ENCODE results near the gene ARMC7. TPM values are rescaled to one million over a fixed set of nuclear protein-coding genes. Genes with fewer than 3 reads are reported as not detected.
A peak's percentile ranks its signal among the peaks of the same experiment; 100 is the strongest.

The ARMC7 gene
- total and polyA plus RNA-seq, 2 of the 13 experiments (the other 11 are each of a cell fraction or from before 2014, with no cell fraction given), result 3.9 to 4.2 TPM

GRCh38 chr17:75086496-75087181 is 23.1 kb upstream of the ARMC7 start (continued):
- TF ChIP-seq ZNF18 (CRISPR knock-in tag; IDR thresholded peaks at IDR 0.05; ENCODE audit: insufficient replicate concordance) (no peak), DMAP1 (CRISPR knock-in tag; IDR thresholded peaks at IDR 0.05) (no peak), ZNF766 (CRISPR knock-in tag; IDR thresholded peaks at IDR 0.05; ENCODE audit: borderline replicate concordance) (no peak; the same call in 1 of the 2 replicates), STAG1 (CRISPR knock-in tag; IDR thresholded peaks at IDR 0.05) (peak; percentile 30), RAD21 (CRISPR knock-in tag; IDR thresholded peaks at IDR 0.05) (0 out of 2 replicates have a peak, but pooled peaks have one; percentile 8), ZBTB46 (CRISPR knock-in tag; IDR thresholded peaks at IDR 0.05; ENCODE audit: borderline replicate concordance) (no peak), RBFOX2 (IDR thresholded peaks at IDR 0.05; ENCODE audit: low read depth, low read length) (no peak), ZNF800 (CRISPR knock-in tag; IDR thresholded peaks at IDR 0.05) (no peak; the same call in 1 of the 2 replicates), CCAR2 (optimal IDR thresholded peaks at IDR 0.05; ENCODE audit: low read depth, low read length) (no peak), ZNF616 (CRISPR knock-in tag; IDR thresholded peaks at IDR 0.05; ENCODE audit: low read depth) (no peak), ZNF646 (CRISPR knock-in tag; IDR thresholded peaks at IDR 0.05) (no peak), ZXDC (CRISPR knock-in tag; IDR thresholded peaks at IDR 0.05) (no peak; the same call in 1 of the 2 replicates), ZNF713 (CRISPR knock-in tag; IDR thresholded peaks at IDR 0.05) (no peak), ZNF264 (CRISPR knock-in tag; IDR thresholded peaks at IDR 0.05) (peak; percentile 75; the same call in 1 of the 2 replicates)
